ENCODE measurements around the gene RAD52. TPM values are rescaled to one million over a fixed set of nuclear protein-coding genes. Genes with fewer than 3 reads are reported as not detected.

Gene RAD52
- polyA plus RNA-seq, 1 donor (not counting 4 experiments of a cell fraction or from before 2014, with no cell fraction given) = 9.8 TPM

- no peak for TF ChIP-seq EZH2 (IDR thresholded peaks at IDR 0.05; ENCODE audit: low read length)
- no peak for TF ChIP-seq CTCF (optimal IDR thresholded peaks at IDR 0.05 in 1 of 3, IDR thresholded peaks at IDR 0.05 in 1 of 3, conservative IDR thresholded peaks at IDR 0.05 in 1 of 3; ENCODE audit: extremely low read depth in 1 of 3, insufficient read depth in 2 of 3, low read length in 3 of 3)
- Histone ChIP-seq H3K4me1 (ENCODE audit: control insufficient read depth, extremely low read depth, insufficient read depth, low read length) (no peaks in the 10 kb centered on the region), H3K36me3 (ENCODE audit: control insufficient read depth in 2 of 2, extremely low read depth in 1 of 2, insufficient read depth in 2 of 2, low read length in 2 of 2) (peaks cover 23 to 29% of the 10 kb centered on the region in 2 experiments), H4K20me1 (ENCODE audit: control insufficient read depth, extremely low read depth, insufficient read depth, low read length) (no peaks in the 10 kb centered on the region), H3K9me3 (ENCODE audit: control insufficient read depth, low read depth, low read length) (no peaks in the 10 kb centered on the region), H3K79me2 (ENCODE audit: control insufficient read depth, insufficient read depth, low read length) (no peaks in the 10 kb centered on the region), H3K9ac (ENCODE audit: control insufficient read depth, extremely low read depth, insufficient read depth, low read length) (no peak overlapping the region), H3K9me1 (ENCODE audit: control insufficient read depth, extremely low read depth, insufficient read depth, low read length) (no peaks in the 10 kb centered on the region), H3K4me3 (ENCODE audit: control insufficient read depth in 2 of 3, extremely low read depth in 1 of 3, insufficient read depth in 2 of 3, low read depth in 1 of 3, low read length in 3 of 3) (no peak overlapping the region), H3K4me2 (ENCODE audit: control insufficient read depth, extremely low read depth, insufficient read depth, low read depth, low read length) (no peak overlapping the region), H3K27ac (ENCODE audit: control insufficient read depth, insufficient read depth, low read length) (no peak overlapping the region), H2AFZ (ENCODE audit: control insufficient read depth, low read length) (no peak overlapping the region), H3K27me3 (ENCODE audit: control insufficient read depth, extremely low read depth, insufficient read depth, low read length) (no peaks in the 10 kb centered on the region)
- dilution Hi-C loops (cut with MboI; ENCODE audit: extremely low pct_ligation_motif_present, low sequenced_read_pairs) = no loop called here
- no peak for DNase-seq (ENCODE audit: low read depth, low spot score)
- FAIRE-seq = no peak
These were observed 22.9 kb downstream of the RAD52 start for GRCh38 chr12:926641-927040.

- no peak overlapping the region for H2AFZ ChIP-seq (ENCODE audit: control insufficient read depth, low read length)
- TF ChIP-seq CTCF (optimal IDR thresholded peaks at IDR 0.05 in 1 of 3, IDR thresholded peaks at IDR 0.05 in 1 of 3, conservative IDR thresholded peaks at IDR 0.05 in 1 of 3; ENCODE audit: extremely low read depth in 1 of 3, insufficient read depth in 2 of 3, low read length in 3 of 3) (no peak), EZH2 (IDR thresholded peaks at IDR 0.05; ENCODE audit: low read length) (no peak)
- H3K4me2 ChIP-seq (ENCODE audit: control insufficient read depth, extremely low read depth, insufficient read depth, low read depth, low read length) = no peak overlapping the region
- peaks cover 2% of the 10 kb centered on the region for H3K79me2 ChIP-seq (ENCODE audit: control insufficient read depth, insufficient read depth, low read length)
- no peak overlapping the region for H3K4me3 ChIP-seq (ENCODE audit: control insufficient read depth in 2 of 3, extremely low read depth in 1 of 3, insufficient read depth in 2 of 3, low read depth in 1 of 3, low read length in 3 of 3)
- no peak overlapping the region for H3K9ac ChIP-seq (ENCODE audit: control insufficient read depth, extremely low read depth, insufficient read depth, low read length)
- dilution Hi-C loops (cut with MboI; ENCODE audit: extremely low pct_ligation_motif_present, low sequenced_read_pairs) = no loop called here
- no peaks in the 10 kb centered on the region for H3K9me3 ChIP-seq (ENCODE audit: control insufficient read depth, low read depth, low read length)
- no peak for DNase-seq (ENCODE audit: low read depth, low spot score)
- no peaks in the 10 kb centered on the region for H4K20me1 ChIP-seq (ENCODE audit: control insufficient read depth, extremely low read depth, insufficient read depth, low read length)
- FAIRE-seq = no peak
- H3K27ac ChIP-seq (ENCODE audit: control insufficient read depth, insufficient read depth, low read length) = no peak overlapping the region
- peaks cover 11% of the 10 kb centered on the region for H3K4me1 ChIP-seq (ENCODE audit: control insufficient read depth, extremely low read depth, insufficient read depth, low read length)
- H3K36me3 ChIP-seq (ENCODE audit: control insufficient read depth in 2 of 2, extremely low read depth in 1 of 2, insufficient read depth in 2 of 2, low read length in 2 of 2) = peaks cover 18 to 20% of the 10 kb centered on the region in 2 experiments
- no peaks in the 10 kb centered on the region for H3K9me1 ChIP-seq (ENCODE audit: control insufficient read depth, extremely low read depth, insufficient read depth, low read length)
- no peaks in the 10 kb centered on the region for H3K27me3 ChIP-seq (ENCODE audit: control insufficient read depth, extremely low read depth, insufficient read depth, low read length)
These were observed 27.2 kb downstream of the RAD52 start for GRCh38 chr12:922285-922684.
